K562 (cell line): ENCODE results near the gene ARHGEF17. TPM values are rescaled to one million over a fixed set of nuclear protein-coding genes. Genes with fewer than 3 reads are reported as not detected.

Experiments
- ATAC-seq: fragments of 200-7000 bp; cut with Tn5 transposase; 3 replicates; pipeline ENCODE4 v1.9.1; 2020; ENCODE audit warnings: moderate library complexity
- BruUV-seq: library from RNA; stranded (reverse); fragments of 400-500 nt; replicated peaks from 2 replicates; lab custom pipeline; 2021; lab: Mats Ljungman, UMichigan
- CTCF ChIA-PET: fragments of 300-600 bp; formaldehyde crosslinking; extraction: SDS; loops from one replicate; lab custom pipeline; 2021; ENCODE audit warnings: low intra/inter-chr PET ratio; lab: Yijun Ruan, JAX
- POLR2A ChIA-PET: fragments of 300-600, 350-650 bp; sonication (Branson Sonifier 250); formaldehyde crosslinking; extraction: SDS; loops from one replicate; lab custom pipeline; 2021; ENCODE audit warnings: antibody characterized with exemption, inconsistent platforms; lab: Yijun Ruan, JAX
- DNase-seq, 4 experiments: peaks; one replicate each; pipeline versions ENCODE4 v3.0.0 to v3.0.0-alpha.2; 2011 to 2018; ENCODE audit warnings: low spot score in 3 of 4, mixed read lengths in 3 of 4; ENCODE audit errors: extremely low read depth in 1 of 4
- FAIRE-seq: peaks from 2 replicates; lab custom pipeline; 2011; peaks lifted over from hg19 to GRCh38; lab: Jason Lieb, UNC
- H2AFZ ChIP-seq: 2 replicates; pipeline ENCODE4 v1.6.0; 2011; ENCODE audit warnings: low read depth, low read length, control low read depth, inconsistent platforms
- H3K27ac ChIP-seq: fragments of 200-600 bp; 3 replicates; pipeline ENCODE4 v1.8.0; 2011; ENCODE audit warnings: low read depth, mild to moderate bottlenecking, control low read depth, inconsistent platforms, low read length, moderate library complexity, mixed read lengths; ENCODE audit errors: extremely low read depth
- H3K27me3 ChIP-seq, 2 experiments: fragments of 300-600 bp in 1 of 2; 2 replicates in 1 of 2; 3 replicates in 1 of 2; pipeline versions ENCODE4 v1.6.0 to v1.8.0; 2011; ENCODE audit warnings: inconsistent platforms in 2 of 2, low read length in 2 of 2, mild to moderate bottlenecking in 1 of 2, mixed read lengths in 1 of 2, moderate library complexity in 1 of 2; ENCODE audit not compliant: control insufficient read depth in 2 of 2, insufficient read depth in 2 of 2
- H3K36me3 ChIP-seq: fragments of 300-600 bp; 3 replicates; pipeline ENCODE4 v1.8.0; 2011; ENCODE audit warnings: mild to moderate bottlenecking, low read length, inconsistent platforms; ENCODE audit not compliant: control insufficient read depth, insufficient read depth
- H3K4me1 ChIP-seq, 2 experiments: fragments of 200-600 bp in 1 of 2; replicated peaks in 1 of 2; 2 replicates in 1 of 2; 3 replicates in 1 of 2; pipeline versions ENCODE4 v1.5.1 to v1.8.0; 2011; ENCODE audit warnings: inconsistent platforms in 2 of 2, low read length in 2 of 2, mild to moderate bottlenecking in 1 of 2, mixed read lengths in 1 of 2, moderate library complexity in 1 of 2; ENCODE audit not compliant: control insufficient read depth in 2 of 2, insufficient read depth in 2 of 2
- H3K4me2 ChIP-seq: 2 replicates; pipeline ENCODE4 v1.6.1; 2011; ENCODE audit warnings: low read length, control low read depth, inconsistent platforms, mixed read lengths; ENCODE audit not compliant: insufficient read depth
- H3K4me3 ChIP-seq: fragments of 200-600 bp; sonication (generic), shearing (Covaris generic); 2 replicates; pipeline ENCODE4 v1.5.1; 2016; ENCODE audit warnings: control low read depth, inconsistent platforms
- H3K79me2 ChIP-seq: fragments of 200-600 bp; 3 replicates; pipeline ENCODE4 v1.8.0; 2011; ENCODE audit warnings: low read length, inconsistent platforms; ENCODE audit not compliant: control insufficient read depth, insufficient read depth
- H3K9ac ChIP-seq, 2 experiments: 2 replicates each; pipeline versions ENCODE4 v1.6.0 to v1.6.1; 2011; ENCODE audit warnings: low read depth in 2 of 2, low read length in 2 of 2, control low read depth in 1 of 2, inconsistent platforms in 1 of 2, mild to moderate bottlenecking in 1 of 2, mixed read lengths in 1 of 2; ENCODE audit not compliant: insufficient read depth in 1 of 2
- H3K9me1 ChIP-seq: one replicate; pipeline ENCODE4 v1.6.0; 2011; ENCODE audit warnings: inconsistent platforms, mild to moderate bottlenecking, low read length, moderate library complexity; ENCODE audit not compliant: control insufficient read depth, insufficient read depth
- H3K9me3 ChIP-seq: replicated peaks from 2 replicates; pipeline ENCODE4 v1.5.1; 2011; ENCODE audit warnings: low read depth, low read length, inconsistent platforms; ENCODE audit not compliant: control insufficient read depth, insufficient read depth
- H4K20me1 ChIP-seq: replicated peaks from 2 replicates; pipeline ENCODE4 v1.6.1; 2011; ENCODE audit warnings: low read length, inconsistent platforms, mixed read lengths; ENCODE audit not compliant: control insufficient read depth, insufficient read depth
- BRD9 ChIP-seq: fragments of 450-650 bp; IDR thresholded peaks from 2 replicates; pipeline ENCODE4 v1.6.1; 2018; ENCODE audit warnings: low read depth; ENCODE audit not compliant: partially characterized antibody
- CBX8 ChIP-seq: fragments of 200-600 bp; sonication (generic); IDR thresholded peaks from 2 replicates; pipeline ENCODE4 v1.6.1; 2012; ENCODE audit warnings: borderline replicate concordance, mixed run types, low read depth, mild to moderate bottlenecking, moderate library complexity, mixed read lengths, low read length, control low read depth, inconsistent platforms; ENCODE audit not compliant: poor library complexity, severe bottlenecking; ENCODE audit errors: extremely low read depth
- DPF2 ChIP-seq: fragments of 450-650 bp; IDR thresholded peaks from 2 replicates; pipeline ENCODE4 v1.6.1; 2016
- ESRRA ChIP-seq: fragments of 450-650 bp; IDR thresholded peaks from 2 replicates; pipeline ENCODE4 v1.6.1; 2014; ENCODE audit warnings: low read depth, mild to moderate bottlenecking, moderate library complexity, borderline replicate concordance
- HLTF ChIP-seq: fragments of 450-650 bp; IDR thresholded peaks from 2 replicates; pipeline ENCODE4 v1.6.1; 2016
- HNRNPK ChIP-seq: fragments of 200-400 bp; formaldehyde crosslinking; IDR thresholded peaks from one replicate; pipeline ENCODE4 v1.6.1; 2018; ENCODE audit warnings: mild to moderate bottlenecking, low read depth, low read length; ENCODE audit not compliant: poor library complexity, severe bottlenecking
- MBD1 ChIP-seq: fragments of 250-450 bp; sonication (Bioruptor Pico); IDR thresholded peaks from 2 replicates; pipeline ENCODE4 v1.8.0; 2022; ENCODE audit warnings: inconsistent platforms
- NR2C1 ChIP-seq, 2 experiments: fragments of 450-650 bp; IDR thresholded peaks; 2 replicates each; pipeline ENCODE4 v1.6.1; 2017; ENCODE audit warnings: mild to moderate bottlenecking in 2 of 2, antibody characterized with exemption in 1 of 2, inconsistent platforms in 1 of 2, missing compliant biosample characterization in 1 of 2, missing genetic modification characterization in 1 of 2
- SETDB1 ChIP-seq: IDR thresholded peaks from one replicate; pipeline ENCODE4 v1.6.1; 2012; ENCODE audit warnings: low read length, control low read depth, inconsistent platforms
- TAF7 ChIP-seq: fragments of 450-650 bp; IDR thresholded peaks from 2 replicates; pipeline ENCODE4 v1.6.1; 2016; ENCODE audit warnings: missing genetic modification characterization, missing compliant biosample characterization
- ZBTB26 ChIP-seq: fragments of 450-650 bp; formaldehyde crosslinking; IDR thresholded peaks from 2 replicates; pipeline ENCODE4 v1.4.0; 2022; ENCODE audit warnings: missing genetic modification characterization
- ZFX ChIP-seq: sonication (generic); formaldehyde crosslinking; IDR thresholded peaks from 2 replicates; pipeline ENCODE4 v1.8.0; 2022; ENCODE audit warnings: mild to moderate bottlenecking, missing genetic modification reagents, moderate library complexity
- ZNF395 ChIP-seq: fragments of 200-800 bp; sonication (Bioruptor generic); IDR thresholded peaks from 2 replicates; pipeline ENCODE4 v1.6.1; 2017; ENCODE audit warnings: missing genetic modification characterization, missing compliant biosample characterization
- WGBS: fragments of 100-300 bp; shearing (Covaris generic); methylation state at CpG from one replicate; pipeline ENCODE4 v1.1.6; 2016; ENCODE audit warnings: low coverage, mixed read lengths; ENCODE audit not compliant: insufficient coverage; ENCODE audit errors: missing lambda C conversion rate; 5-methylcytosine and 5-hydroxymethylcytosine counted together
- in situ Hi-C: fragments of 300-500 bp; cut with MboI; formaldehyde crosslinking; loops from 4 replicates; pipeline ENCODE4 v1.15.0; 2018; ENCODE audit warnings: inconsistent platforms, mixed read lengths
- intact Hi-C: fragments of 100-400 bp; cut with micrococcal nuclease; formaldehyde crosslinking; loops from 2 replicates; pipeline ENCODE4 v1.14.2; 2022
- polyA plus RNA-seq, 8 experiments: library from polyadenylated mRNA; depleted of rRNA in 4 of 8; stranded (reverse) in 5 of 8; unstranded in 3 of 8; fragments of >200 nt; fragmentation: Nextera tagmentation in 2 of 8; fragmentation: Illumina TruSeq in 1 of 8; extraction: Ambion mirVana in 2 of 8; extraction: Trizol in 1 of 8; gene quantifications; 2 replicates each; pipeline versions ENCODE4 v1.2.1 to v1.2.3, GENCODE V29; 2011 to 2014; ENCODE audit warnings: inconsistent platforms in 1 of 8, missing spikeins in 1 of 8
- total RNA-seq, 7 experiments: library from RNA; depleted of rRNA in 6 of 7; stranded (reverse); fragments of >200 nt in 6 of 7; fragmentation: Illumina TruSeq in 2 of 7; extraction: Trizol in 2 of 7; gene quantifications; 2 replicates each; pipeline versions ENCODE4 v1.2.1 to v1.2.3, GENCODE V29; 2011 to 2021; ENCODE audit warnings: low replicate concordance in 1 of 7

The ARHGEF17 gene
- total and polyA plus RNA-seq, 9 of the 15 experiments (the other 6 are each of a cell fraction or from before 2014, with no cell fraction given): 0.04 to 0.68 (median 0.10) TPM; not detected in 2

- no peak overlapping the region for H3K4me3 ChIP-seq
- TF ChIP-seq BRD9 (no peak), HLTF (no peak), ZNF395 (no peak), SETDB1 (no peak), NR2C1 (IDR thresholded peaks at IDR 0.05) (no peak), NR2C1 (tag; IDR thresholded peaks at IDR 0.05) (no peak), ESRRA (no peak), MBD1 (CRISPR knock-in tag) (no peak), HNRNPK (no peak), ZBTB26 (CRISPR knock-in tag) (no peak), ZFX (CRISPR knock-in tag) (no peak), TAF7 (tag) (no peak), CBX8 (no peak), DPF2 (no peak)
- TF ChIP-seq, all 486 proteins: peak for 0
- WGBS: 36% methylated on average over 8 of the region's 9 CpGs
- DNase-seq: no peak
- H3K36me3 ChIP-seq: no peaks in the 10 kb centered on the region
- no peak for FAIRE-seq
- no peaks in the 10 kb centered on the region; the same call in 1 of the 2 replicates for H4K20me1 ChIP-seq
- H2AFZ ChIP-seq: no peak overlapping the region
- no TSS peak for BruUV-seq
- intact Hi-C loops: no loop called here
- H3K9ac ChIP-seq: no peak overlapping the region
- in situ Hi-C loops: no loop called here
- ChIA-PET CTCF (no interaction called here), POLR2A (interaction anchor here (0.6 to 1.0 kb wide), 4 partner anchors 9 to 492 kb away, joined by 3 to 4 read pairs (median 3); no protein-coding TSS in a partner anchor)
- no peaks in the 10 kb centered on the region for H3K9me1 ChIP-seq
- peaks cover 0 to 30% of the 10 kb centered on the region in 2 experiments; a peak in 2 of 5 replicates for H3K27me3 ChIP-seq
- H3K4me1 ChIP-seq: peaks cover 9 to 13% of the 10 kb centered on the region in 2 experiments; a peak in 4 of 5 replicates
- ATAC-seq: no peak
- H3K4me2 ChIP-seq: no peak overlapping the region
- H3K9me3 ChIP-seq: no peaks in the 10 kb centered on the region
- H3K79me2 ChIP-seq: no peaks in the 10 kb centered on the region
- H3K27ac ChIP-seq: no peak overlapping the region
Observed at GRCh38 chr11:73324116-73324515, 16.0 kb downstream of the ARHGEF17 start.
